SIG-M5 treated with dmso at 0.1 percent for 504 hours (cell line): Measurements from ENCODE around the gene ZNF488.
A peak's percentile ranks its signal among the peaks of the same experiment; 100 is the strongest.

Source experiments
- DNase-seq: peaks from one replicate; lab custom pipeline; 2025; ENCODE audit not compliant: unreplicated experiment; lab: John Stamatoyannopoulos, UW

ZNF488 gene

GRCh38 chr10:47367646-47368045, 16.4 kb downstream of the ZNF488 start:
- DNase-seq = no peak

- no peak for DNase-seq
These were observed 17.2 kb downstream of the ZNF488 start for GRCh38 chr10:47366731-47367460.

- DNase-seq = no peak
These were observed 17.9 kb downstream of the ZNF488 start for GRCh38 chr10:47366181-47366631.

GRCh38 chr10:47365431-47366180, 18.5 kb downstream of the ZNF488 start:
- no peak for DNase-seq

GRCh38 chr10:47364911-47365310, 19.2 kb downstream of the ZNF488 start:
- DNase-seq = no peak

- DNase-seq = no peak
These were observed 19.7 kb downstream of the ZNF488 start for GRCh38 chr10:47364366-47364765.

- DNase-seq = no peak
These were observed 20.3 kb downstream of the ZNF488 start for GRCh38 chr10:47363781-47364180.

- DNase-seq = no peak
These were observed 21.9 kb downstream of the ZNF488 start for GRCh38 chr10:47362199-47362598.

GRCh38 chr10:47361293-47361692, 22.8 kb downstream of the ZNF488 start:
- DNase-seq = peak; percentile 9

GRCh38 chr10:47360419-47361040, 23.6 kb downstream of the ZNF488 start:
- no peak for DNase-seq

GRCh38 chr10:47359626-47360418, 24.3 kb downstream of the ZNF488 start:
- DNase-seq = no peak

GRCh38 chr10:47359101-47359500, 25.0 kb downstream of the ZNF488 start:
- no peak for DNase-seq

- DNase-seq = no peak
These were observed 25.6 kb downstream of the ZNF488 start for GRCh38 chr10:47358457-47358856.

GRCh38 chr10:47357911-47358310, 26.2 kb downstream of the ZNF488 start:
- DNase-seq = no peak

GRCh38 chr10:47357131-47357582, 26.9 kb downstream of the ZNF488 start:
- no peak for DNase-seq

- DNase-seq = no peak
These were observed 27.4 kb downstream of the ZNF488 start for GRCh38 chr10:47356708-47357107.

GRCh38 chr10:47354900-47355299, 29.2 kb downstream of the ZNF488 start:
- DNase-seq = no peak

GRCh38 chr10:47354165-47354564, 29.9 kb downstream of the ZNF488 start:
- DNase-seq = no peak

GRCh38 chr10:47353351-47353750, 30.7 kb downstream of the ZNF488 start:
- DNase-seq = no peak

GRCh38 chr10:47351899-47352815, 31.9 kb downstream of the ZNF488 start:
- no peak for DNase-seq
